Coronary artery (tissue), 2 donors: Measurements from ENCODE around the gene MRC2.

Experiments
- DNase-seq: peaks from one replicate; pipeline ENCODE4 v3.0.0-alpha.2; 2017; ENCODE audit warnings: low spot score
- H3K27ac ChIP-seq, 2 donors: fragments of 200-600 bp; sonication (generic); one replicate each; pipeline ENCODE4 v1.5.1; 2016 to 2019
- H3K4me3 ChIP-seq: fragments of 200-600 bp; sonication (generic); 2 replicates; pipeline ENCODE4 v1.5.1; 2016; ENCODE audit warnings: mild to moderate bottlenecking, moderate library complexity
- CTCF ChIP-seq: fragments of 200-600 bp; sonication (generic); IDR thresholded peaks from one replicate; pipeline ENCODE4 v1.5.1; 2019; ENCODE audit warnings: antibody characterized with exemption

Gene MRC2

GRCh38 chr17:62741290-62741689, 113.8 kb downstream of the MRC2 start:
- DNase-seq = no peak
- no peak overlapping the region for H3K27ac ChIP-seq
- TF ChIP-seq CTCF = no peak
- H3K4me3 ChIP-seq = no peak overlapping the region
